HG02981 (cell line): ENCODE measurements around the gene FLRT2.

Source experiments
- ATAC-seq: cut with Tn5 transposase; IDR thresholded peaks from one replicate; pipeline ENCODE4 v1.9.1; 2021; ENCODE audit warnings: mild to moderate bottlenecking, moderate library complexity; ENCODE audit not compliant: unreplicated experiment

The FLRT2 gene

GRCh38 chr14:85528897-85529631, 880 bp upstream of the FLRT2 start:
- no peak for ATAC-seq

DNA sequence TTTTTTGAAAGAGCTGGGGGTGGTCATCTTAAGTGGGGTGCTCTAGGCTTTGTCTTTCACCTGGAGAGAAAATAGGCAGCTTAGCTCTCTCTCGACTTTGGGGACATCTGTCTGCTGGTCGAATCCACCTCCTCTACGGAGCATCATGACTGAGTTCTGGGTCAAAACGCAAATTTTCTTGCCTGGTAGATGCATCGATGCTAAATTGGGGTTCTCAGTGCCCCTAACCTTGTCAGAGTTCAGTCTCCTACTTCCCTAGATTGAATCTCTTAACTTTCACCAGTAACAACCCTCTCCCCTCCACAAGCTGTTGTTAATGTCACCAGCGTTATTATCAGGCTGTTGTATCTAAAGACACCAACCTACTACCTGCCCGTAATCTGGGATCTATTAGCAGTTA, 682 bp downstream of the FLRT2 start:
- no peak for ATAC-seq

DNA sequence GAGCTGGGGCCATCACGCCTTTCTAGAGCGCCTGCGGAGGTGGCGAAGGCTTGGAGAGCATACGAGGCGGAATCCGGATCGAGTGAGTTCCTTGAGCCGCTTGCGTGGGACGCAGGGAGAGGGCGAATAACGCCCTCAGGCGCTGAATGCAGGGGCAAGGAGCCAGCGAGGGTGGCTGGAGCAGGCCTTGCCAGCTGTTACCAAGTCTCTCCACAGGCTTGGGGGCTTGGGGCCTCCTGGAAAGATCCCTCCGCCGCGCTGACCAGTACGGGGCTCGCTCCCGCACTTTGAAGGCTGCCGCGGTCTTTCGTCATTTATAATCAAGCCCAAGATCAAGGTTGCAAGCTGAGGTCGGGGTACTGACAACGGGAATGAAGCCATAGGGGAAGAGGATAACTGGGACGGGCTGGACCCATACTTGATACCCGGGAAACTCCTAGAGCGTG, 1.2 kb downstream of the FLRT2 start:
- no peak for ATAC-seq

- no peak for ATAC-seq
Observed at GRCh38 chr14:85531587-85532373, 1.8 kb downstream of the FLRT2 start.

- ATAC-seq, result no peak
Observed at GRCh38 chr14:85532374-85533022, 2.6 kb downstream of the FLRT2 start.

DNA sequence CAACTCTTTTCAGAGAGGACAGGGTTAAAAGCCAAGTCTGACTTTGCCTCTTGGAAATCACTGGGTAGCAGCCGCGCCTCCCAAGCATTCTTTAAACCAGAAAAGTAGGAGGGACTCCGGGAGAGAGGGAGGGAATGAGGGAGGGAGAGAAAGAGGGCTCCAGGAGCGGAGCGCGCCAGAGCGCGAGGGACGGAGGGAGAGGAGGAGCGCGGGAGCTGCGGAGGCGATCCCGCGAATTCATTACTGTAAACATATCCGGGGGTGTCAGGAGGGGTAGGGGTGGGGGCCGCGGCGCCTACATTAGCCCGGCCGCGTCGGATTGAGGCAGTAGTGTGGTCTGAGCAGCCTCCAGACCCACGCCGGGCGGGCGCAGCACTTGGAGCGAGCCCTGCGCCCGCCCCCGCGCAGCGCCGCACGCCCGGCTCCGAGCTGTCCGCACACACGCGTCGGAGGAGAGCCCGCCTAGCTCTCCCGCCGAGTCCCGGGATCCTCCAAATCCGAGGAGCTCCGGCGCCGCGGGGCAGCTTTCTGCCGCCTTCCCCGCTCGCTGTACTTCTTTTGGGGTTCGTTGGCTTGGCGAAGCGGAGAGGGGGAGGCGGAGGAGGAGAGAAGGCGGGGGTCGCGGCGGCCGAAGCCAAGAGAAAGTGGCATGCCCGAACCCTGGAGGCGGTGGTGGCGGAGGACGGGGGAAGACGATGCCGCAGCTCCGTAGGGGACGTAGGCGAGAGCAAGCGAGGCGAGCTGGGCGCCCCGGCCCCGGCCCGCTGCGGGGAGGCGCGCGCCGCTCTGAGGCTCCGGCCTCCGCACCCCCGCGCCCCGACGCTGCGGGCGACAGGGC, 3.3 kb downstream of the FLRT2 start:
- ATAC-seq, result no peak

- ATAC-seq, result no peak
Observed at GRCh38 chr14:85533861-85534291, 3.9 kb downstream of the FLRT2 start.

GRCh38 chr14:85534458-85535293, 4.7 kb downstream of the FLRT2 start:
- no peak for ATAC-seq

DNA sequence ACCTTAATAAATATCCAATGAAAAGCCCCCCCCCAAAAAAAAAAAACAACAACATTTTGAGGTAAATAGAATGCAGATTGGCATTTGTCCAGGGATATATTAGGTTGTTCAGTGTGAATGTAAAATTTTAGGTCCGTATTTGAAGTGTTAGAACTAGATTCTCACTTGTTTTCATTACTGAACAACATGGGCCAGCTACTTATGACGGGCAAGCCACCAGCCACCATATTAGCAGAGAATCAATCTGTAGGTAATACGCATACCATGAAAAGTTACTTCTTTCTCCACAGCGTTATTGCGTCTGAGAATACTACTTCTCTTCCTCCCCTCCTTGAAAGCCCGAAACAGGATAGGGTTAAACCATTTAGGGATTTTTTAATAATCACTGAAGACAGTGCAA, 5.4 kb downstream of the FLRT2 start:
- ATAC-seq, result no peak

DNA sequence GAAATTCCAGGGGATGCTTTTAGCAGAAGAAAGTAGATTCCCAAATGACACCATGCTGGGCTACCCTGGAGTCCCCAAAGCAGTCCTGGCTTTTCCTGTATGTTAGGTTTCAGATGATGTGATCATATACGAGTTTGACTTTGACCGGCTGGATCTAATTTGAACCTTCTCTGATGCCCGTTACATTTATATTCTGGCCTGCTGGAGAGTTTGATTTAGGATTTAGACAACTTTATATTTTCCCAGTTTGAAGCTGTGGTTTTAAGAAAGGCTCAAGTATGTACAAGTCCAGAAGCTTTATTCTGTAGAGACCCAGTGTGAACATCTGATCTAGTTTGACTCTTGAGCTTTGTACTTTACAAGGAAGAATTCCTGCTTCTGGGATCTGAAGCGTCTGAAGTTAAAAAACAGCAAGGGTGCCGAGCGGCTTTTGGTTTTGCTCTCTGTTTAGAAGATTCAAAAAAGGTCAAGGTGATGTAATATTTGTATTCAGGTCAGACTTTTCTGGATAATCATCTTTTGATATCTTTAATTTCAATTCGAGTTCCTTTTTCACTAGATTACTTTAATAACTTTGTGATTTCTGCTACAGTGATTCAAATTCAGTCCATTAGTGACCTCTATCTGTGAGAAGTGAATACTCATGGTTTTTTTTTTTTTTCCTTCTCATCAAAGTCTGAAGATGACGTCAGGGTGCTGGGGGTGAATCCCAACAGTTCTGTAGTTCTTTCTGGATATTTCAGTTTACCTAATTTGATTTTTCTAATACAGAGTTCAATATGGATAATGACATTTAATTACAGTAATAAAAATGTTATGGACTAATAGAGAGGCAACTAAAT, 6.3 kb downstream of the FLRT2 start:
- ATAC-seq, result no peak

GRCh38 chr14:85536833-85537190, 6.9 kb downstream of the FLRT2 start:
- no peak for ATAC-seq

DNA sequence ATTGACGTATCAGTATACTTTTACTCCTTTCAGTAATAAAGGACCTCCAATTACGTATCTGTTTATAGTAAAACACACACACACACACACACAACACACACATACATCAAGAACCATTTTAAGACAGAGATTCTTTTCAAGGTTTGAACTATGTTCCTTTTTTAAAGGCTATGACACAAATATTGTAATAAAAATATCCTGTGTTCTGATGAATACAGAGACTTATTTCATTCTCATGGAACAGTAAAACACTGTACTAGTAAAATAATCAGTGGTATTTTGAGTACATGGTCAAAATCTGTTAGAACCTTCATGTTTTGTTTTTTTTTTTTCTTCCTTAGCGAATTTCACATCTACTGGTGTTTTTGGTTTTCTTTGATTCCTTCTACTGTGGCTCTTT, 7.6 kb downstream of the FLRT2 start:
- ATAC-seq, result no peak

- ATAC-seq, result no peak
Observed at GRCh38 chr14:85538636-85539035, 8.7 kb downstream of the FLRT2 start.

- no peak for ATAC-seq
Observed at GRCh38 chr14:85539510-85539909, 9.6 kb downstream of the FLRT2 start.

DNA sequence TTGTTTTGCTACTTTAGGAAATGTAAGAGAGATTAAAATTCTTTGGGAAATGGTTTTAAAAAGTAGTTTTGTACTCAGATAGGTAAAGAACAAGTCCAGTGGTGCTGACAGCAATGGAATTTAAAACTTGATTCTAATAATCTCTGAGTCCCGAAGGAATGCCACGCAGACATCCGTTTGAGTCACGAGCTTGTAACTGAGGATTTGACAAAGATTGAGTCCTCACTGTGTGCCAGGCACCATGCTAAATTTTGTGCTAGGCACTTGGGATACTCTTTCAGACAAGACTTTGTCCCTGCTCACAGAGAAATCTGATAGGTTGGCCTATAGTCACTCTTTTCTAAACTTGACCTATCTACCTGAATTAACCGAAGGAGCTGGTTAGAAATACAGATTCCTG, 12.7 kb downstream of the FLRT2 start:
- no peak for ATAC-seq

DNA sequence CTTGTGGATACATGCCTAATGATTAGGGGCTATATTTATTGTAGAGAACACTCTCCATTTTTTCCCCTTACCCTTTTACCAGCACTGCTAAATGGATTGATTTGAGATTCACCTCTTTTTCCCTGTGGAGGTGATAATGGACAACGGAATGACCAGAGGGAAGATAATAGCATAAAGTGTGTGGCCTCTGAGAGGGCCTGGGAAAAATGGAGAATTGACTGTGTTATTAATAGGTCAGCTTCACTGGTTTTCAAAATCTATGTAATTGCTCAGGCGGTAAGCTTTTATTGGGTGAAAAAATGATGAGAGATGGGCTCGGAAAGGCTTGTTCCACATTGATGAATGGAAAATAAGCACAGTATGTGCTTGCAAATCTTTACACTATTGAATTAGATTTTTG, 15.8 kb downstream of the FLRT2 start:
- no peak for ATAC-seq

DNA sequence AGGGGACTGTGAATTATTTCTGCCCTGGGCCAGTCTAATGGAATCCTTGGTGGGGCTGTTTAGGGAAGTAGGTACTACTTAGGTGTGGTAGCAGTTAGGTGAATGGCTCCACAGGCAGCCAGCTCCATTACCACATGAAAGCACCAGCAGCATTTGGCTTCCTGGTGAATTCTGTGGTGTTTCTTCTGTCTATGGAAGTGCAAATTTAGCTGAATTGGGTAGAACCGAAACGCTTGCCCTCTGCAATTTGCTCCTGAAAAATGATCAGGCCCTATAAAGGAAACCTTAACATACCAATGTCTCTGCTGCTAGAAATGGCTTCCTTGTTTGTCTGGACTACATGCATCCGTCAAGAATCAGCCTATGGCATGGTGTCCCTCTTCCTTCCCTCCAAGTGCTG, 16.4 kb downstream of the FLRT2 start:
- no peak for ATAC-seq

GRCh38 chr14:85549697-85550096, 19.8 kb downstream of the FLRT2 start:
- ATAC-seq, result no peak

DNA sequence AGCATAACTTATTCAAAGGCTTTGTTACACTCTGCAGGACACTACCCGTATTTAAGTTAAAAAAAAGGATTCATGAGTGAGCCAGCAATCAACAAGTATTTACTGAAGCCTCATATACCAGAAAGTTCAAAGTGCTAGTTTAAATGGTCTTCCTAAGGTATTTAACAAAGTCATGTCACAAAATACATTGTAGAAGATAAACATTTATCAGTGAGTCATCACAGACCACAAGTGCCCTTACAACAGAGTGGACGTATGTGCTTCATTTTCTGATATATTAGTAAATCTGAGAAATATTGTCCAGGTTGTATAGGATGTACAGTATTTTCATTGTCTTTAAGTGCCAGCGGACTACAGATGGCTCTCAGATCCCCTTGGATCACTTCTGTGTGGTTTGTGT, 24.2 kb downstream of the FLRT2 start:
- ATAC-seq, result no peak
